ENCODE measurements around the gene HPCA. TPM values are rescaled to one million over a fixed set of nuclear protein-coding genes. Genes with fewer than 3 reads are reported as not detected.
A peak's percentile ranks its signal among the peaks of the same experiment; 100 is the strongest.

The HPCA gene
- total RNA-seq, 2 donors from 2014 or later, result not detected

GRCh38 chr1:32876341-32877210 is 9.7 kb upstream of the HPCA start:
- ATAC-seq (peak; percentile 86), DNase-seq (peak; percentile 42 to 65 (median 51))
- H3K9me3 ChIP-seq (ENCODE audit: control insufficient read depth, low read length, poor library complexity, severe bottlenecking), result no peaks in the 10 kb centered on the region
- Mint-ChIP-seq H3K4me1 (peaks cover 15% of the 10 kb centered on the region), H3K27ac (no peak overlapping the region), H3K27me3 (peaks cover 57% of the 10 kb centered on the region), H3K4me3 (no peak overlapping the region), H3K36me3 (ENCODE audit: low read depth) (peaks cover 8% of the 10 kb centered on the region)

- peaks cover 15% of the 10 kb centered on the region for H3K4me1 Mint-ChIP-seq
- no peaks in the 10 kb centered on the region for H3K9me3 ChIP-seq (ENCODE audit: control insufficient read depth, low read length, poor library complexity, severe bottlenecking)
- peaks cover 8% of the 10 kb centered on the region for H3K36me3 Mint-ChIP-seq (ENCODE audit: low read depth)
- no peak overlapping the region for H3K27ac Mint-ChIP-seq
- ATAC-seq (no peak), DNase-seq (no peak)
- peaks cover 48% of the 10 kb centered on the region for H3K27me3 Mint-ChIP-seq
- no peak overlapping the region for H3K4me3 Mint-ChIP-seq
Observed at GRCh38 chr1:32877211-32878110, 8.8 kb upstream of the HPCA start.

GRCh38 chr1:32878183-32878582 is 8.1 kb upstream of the HPCA start:
- no peak for DNase-seq
- no peak overlapping the region for H3K4me3 Mint-ChIP-seq
- no peak overlapping the region for H3K27ac Mint-ChIP-seq
- peaks cover 5% of the 10 kb centered on the region for H3K36me3 Mint-ChIP-seq (ENCODE audit: low read depth)
- no peak for ATAC-seq
- H3K4me1 Mint-ChIP-seq, result peaks cover 11% of the 10 kb centered on the region
- H3K27me3 Mint-ChIP-seq, result peaks cover 45% of the 10 kb centered on the region
- no peaks in the 10 kb centered on the region for H3K9me3 ChIP-seq (ENCODE audit: control insufficient read depth, low read length, poor library complexity, severe bottlenecking)

- Mint-ChIP-seq H3K27me3 (peaks cover 46% of the 10 kb centered on the region), H3K36me3 (ENCODE audit: low read depth) (peaks cover 5% of the 10 kb centered on the region), H3K4me3 (no peak overlapping the region), H3K4me1 (peaks cover 11% of the 10 kb centered on the region), H3K27ac (no peak overlapping the region)
- H3K9me3 ChIP-seq (ENCODE audit: control insufficient read depth, low read length, poor library complexity, severe bottlenecking), result no peaks in the 10 kb centered on the region
- no peak for ATAC-seq
- DNase-seq, result no peak
Observed at GRCh38 chr1:32878637-32879041, 7.7 kb upstream of the HPCA start.

GRCh38 chr1:32881291-32881690 is 5.0 kb upstream of the HPCA start:
- Mint-ChIP-seq H3K36me3 (ENCODE audit: low read depth) (no peaks in the 10 kb centered on the region), H3K4me3 (no peak overlapping the region), H3K4me1 (peaks cover 3% of the 10 kb centered on the region), H3K27ac (no peak overlapping the region), H3K27me3 (peaks cover 42% of the 10 kb centered on the region)
- no peaks in the 10 kb centered on the region for H3K9me3 ChIP-seq (ENCODE audit: control insufficient read depth, low read length, poor library complexity, severe bottlenecking)
- DNase-seq, result no peak
- ATAC-seq, result no peak

GRCh38 chr1:32881871-32882850 is 4.1 kb upstream of the HPCA start:
- Mint-ChIP-seq H3K36me3 (ENCODE audit: low read depth) (peaks cover 2% of the 10 kb centered on the region), H3K27me3 (peaks cover 47% of the 10 kb centered on the region), H3K4me3 (no peak overlapping the region), H3K27ac (no peak overlapping the region), H3K4me1 (peaks cover 3% of the 10 kb centered on the region)
- no peaks in the 10 kb centered on the region for H3K9me3 ChIP-seq (ENCODE audit: control insufficient read depth, low read length, poor library complexity, severe bottlenecking)
- no peak for ATAC-seq
- no peak for DNase-seq

- H3K27ac Mint-ChIP-seq, result no peak overlapping the region
- H3K4me3 Mint-ChIP-seq, result no peak overlapping the region
- peaks cover 3% of the 10 kb centered on the region for H3K4me1 Mint-ChIP-seq
- ATAC-seq (no peak), DNase-seq (no peak)
- H3K36me3 Mint-ChIP-seq (ENCODE audit: low read depth), result peaks cover 2% of the 10 kb centered on the region
- peaks cover 49% of the 10 kb centered on the region for H3K27me3 Mint-ChIP-seq
- H3K9me3 ChIP-seq (ENCODE audit: control insufficient read depth, low read length, poor library complexity, severe bottlenecking), result no peaks in the 10 kb centered on the region
Observed at GRCh38 chr1:32883338-32884031, 2.8 kb upstream of the HPCA start.

GRCh38 chr1:32884032-32884372 is 2.3 kb upstream of the HPCA start:
- H3K4me1 Mint-ChIP-seq, result peaks cover 3% of the 10 kb centered on the region
- H3K27ac Mint-ChIP-seq, result no peak overlapping the region
- H3K4me3 Mint-ChIP-seq, result no peak overlapping the region
- DNase-seq (no peak), ATAC-seq (no peak)
- peaks cover 2% of the 10 kb centered on the region for H3K36me3 Mint-ChIP-seq (ENCODE audit: low read depth)
- H3K27me3 Mint-ChIP-seq, result peaks cover 52% of the 10 kb centered on the region
- H3K9me3 ChIP-seq (ENCODE audit: control insufficient read depth, low read length, poor library complexity, severe bottlenecking), result no peaks in the 10 kb centered on the region

- H3K27ac Mint-ChIP-seq, result no peak overlapping the region
- peaks cover 59% of the 10 kb centered on the region for H3K27me3 Mint-ChIP-seq
- H3K36me3 Mint-ChIP-seq (ENCODE audit: low read depth), result peaks cover 3% of the 10 kb centered on the region
- DNase-seq, result no peak
- H3K4me1 Mint-ChIP-seq, result peaks cover 3% of the 10 kb centered on the region
- no peak overlapping the region for H3K4me3 Mint-ChIP-seq
- H3K9me3 ChIP-seq (ENCODE audit: control insufficient read depth, low read length, poor library complexity, severe bottlenecking), result no peaks in the 10 kb centered on the region
- ATAC-seq, result no peak
Observed at GRCh38 chr1:32884726-32885125, 1.6 kb upstream of the HPCA start.

GRCh38 chr1:32885676-32886003 is 651 bp upstream of the HPCA start:
- H3K4me3 Mint-ChIP-seq, result peak overlapping the region; percentile 76
- H3K27me3 Mint-ChIP-seq, result peaks cover 67% of the 10 kb centered on the region

GRCh38 chr1:32886828-32887414 is 630 bp downstream of the HPCA start:
- Mint-ChIP-seq H3K4me3 (no peak overlapping the region), H3K36me3 (ENCODE audit: low read depth) (peaks cover 3% of the 10 kb centered on the region), H3K27ac (no peak overlapping the region), H3K4me1 (peaks cover 3% of the 10 kb centered on the region), H3K27me3 (peaks cover 74% of the 10 kb centered on the region)
- no peaks in the 10 kb centered on the region for H3K9me3 ChIP-seq (ENCODE audit: control insufficient read depth, low read length, poor library complexity, severe bottlenecking)
- DNase-seq (no peak), ATAC-seq (no peak)

More at GRCh38 chr1:32885676-32886003, 651 bp upstream of the HPCA start:
- ATAC-seq (no peak), DNase-seq (no peak)
- Mint-ChIP-seq H3K4me1 (peaks cover 3% of the 10 kb centered on the region), H3K27ac (no peak overlapping the region), H3K36me3 (ENCODE audit: low read depth) (peaks cover 3% of the 10 kb centered on the region)
- no peaks in the 10 kb centered on the region for H3K9me3 ChIP-seq (ENCODE audit: control insufficient read depth, low read length, poor library complexity, severe bottlenecking)

- ATAC-seq, result no peak
- H3K27ac Mint-ChIP-seq, result no peak overlapping the region
- H3K36me3 Mint-ChIP-seq (ENCODE audit: low read depth), result peaks cover 3% of the 10 kb centered on the region
Observed at GRCh38 chr1:32887623-32888022, 1.3 kb downstream of the HPCA start.

More at GRCh38 chr1:32887623-32888022, 1.3 kb downstream of the HPCA start:
- DNase-seq, result no peak
- Mint-ChIP-seq H3K4me3 (no peak overlapping the region), H3K27me3 (peaks cover 81% of the 10 kb centered on the region), H3K4me1 (peaks cover 3% of the 10 kb centered on the region)
- H3K9me3 ChIP-seq (ENCODE audit: control insufficient read depth, low read length, poor library complexity, severe bottlenecking), result no peaks in the 10 kb centered on the region
